Measurements from ENCODE around the gene ZDHHC18.

ZDHHC18 gene

GRCh38 chr1:26784023-26784871, 42.2 kb upstream of the ZDHHC18 start:
- TF ChIP-seq, protein P1, sequence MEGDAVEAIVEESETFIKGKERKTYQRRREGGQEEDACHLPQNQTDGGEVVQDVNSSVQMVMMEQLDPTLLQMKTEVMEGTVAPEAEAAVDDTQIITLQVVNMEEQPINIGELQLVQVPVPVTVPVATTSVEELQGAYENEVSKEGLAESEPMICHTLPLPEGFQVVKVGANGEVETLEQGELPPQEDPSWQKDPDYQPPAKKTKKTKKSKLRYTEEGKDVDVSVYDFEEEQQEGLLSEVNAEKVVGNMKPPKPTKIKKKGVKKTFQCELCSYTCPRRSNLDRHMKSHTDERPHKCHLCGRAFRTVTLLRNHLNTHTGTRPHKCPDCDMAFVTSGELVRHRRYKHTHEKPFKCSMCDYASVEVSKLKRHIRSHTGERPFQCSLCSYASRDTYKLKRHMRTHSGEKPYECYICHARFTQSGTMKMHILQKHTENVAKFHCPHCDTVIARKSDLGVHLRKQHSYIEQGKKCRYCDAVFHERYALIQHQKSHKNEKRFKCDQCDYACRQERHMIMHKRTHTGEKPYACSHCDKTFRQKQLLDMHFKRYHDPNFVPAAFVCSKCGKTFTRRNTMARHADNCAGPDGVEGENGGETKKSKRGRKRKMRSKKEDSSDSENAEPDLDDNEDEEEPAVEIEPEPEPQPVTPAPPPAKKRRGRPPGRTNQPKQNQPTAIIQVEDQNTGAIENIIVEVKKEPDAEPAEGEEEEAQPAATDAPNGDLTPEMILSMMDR (conservative IDR thresholded peaks at IDR 0.05): no peak
- peak overlapping the region; percentile 24; the same call in 1 of the 2 replicates for H3K27ac ChIP-seq

DNA sequence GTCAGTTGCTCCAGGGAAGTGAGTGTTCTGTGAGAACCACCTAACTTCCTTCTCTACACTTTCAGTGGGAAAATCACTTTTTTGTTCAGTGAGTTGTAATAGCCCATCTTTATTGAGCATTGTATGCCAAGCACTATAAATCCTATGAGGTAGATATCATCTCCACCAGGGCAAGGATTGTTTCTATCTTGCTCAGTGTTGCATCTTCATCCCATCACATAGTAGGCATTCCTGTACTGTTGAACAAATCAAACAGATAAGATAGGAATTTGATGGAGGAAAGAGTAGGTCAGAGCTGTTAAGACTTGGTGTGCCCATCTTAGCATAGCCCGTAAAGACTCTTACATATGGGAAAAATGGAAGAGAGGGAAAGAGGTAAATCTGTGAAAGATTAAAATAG, 41.6 kb upstream of the ZDHHC18 start:
- peak overlapping the region; percentile 98; the same call in 1 of the 2 replicates for H3K27ac ChIP-seq
- TF ChIP-seq, protein P1 (conservative IDR thresholded peaks at IDR 0.05): no peak

- TF ChIP-seq, protein P1 (conservative IDR thresholded peaks at IDR 0.05): no peak
These were observed 40.7 kb upstream of the ZDHHC18 start for GRCh38 chr1:26785611-26786436.

DNA sequence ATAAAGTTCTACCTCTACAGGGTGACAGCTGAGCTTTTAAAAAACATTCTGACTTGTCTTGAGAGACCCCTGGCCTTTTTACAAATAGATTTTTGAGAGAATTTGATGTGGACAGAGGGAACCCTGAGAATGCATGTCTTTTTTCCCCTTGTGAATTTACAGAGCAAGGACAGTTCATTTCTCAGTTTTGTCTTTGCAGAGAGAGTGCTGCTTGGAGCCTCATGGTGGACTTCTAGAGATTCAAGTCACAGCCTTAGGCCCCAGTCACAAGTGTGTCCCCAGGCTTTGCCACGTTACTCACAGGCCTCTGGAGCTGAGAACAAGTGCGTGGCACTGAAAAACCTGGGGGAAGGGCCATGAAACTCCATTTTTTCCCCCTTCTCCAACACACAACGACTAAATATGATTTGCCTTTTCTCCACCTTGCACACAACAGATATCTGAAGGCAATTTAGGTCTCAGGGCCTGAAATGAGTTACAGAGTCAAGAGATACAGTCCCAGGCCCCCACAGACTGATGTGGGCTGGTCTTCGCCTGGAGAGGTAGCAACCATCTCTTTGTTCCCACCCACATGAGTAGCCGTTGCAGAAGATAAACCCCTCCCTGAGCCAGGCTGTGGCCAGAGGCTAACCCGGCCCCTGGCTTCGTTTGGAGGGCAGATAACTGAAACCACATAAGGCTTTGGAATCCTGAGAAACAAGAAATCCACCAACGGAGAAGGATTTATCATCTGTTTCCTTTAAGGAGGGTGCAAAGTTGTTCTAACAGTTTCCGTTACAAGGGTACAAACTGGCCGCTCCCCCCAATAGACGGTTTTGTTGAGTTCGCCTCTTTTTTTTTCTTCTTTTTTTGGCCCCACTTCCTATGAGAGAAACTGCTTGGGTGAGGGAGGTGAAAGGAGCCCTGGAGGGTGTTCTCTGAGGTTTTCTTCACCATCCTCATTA, 39.8 kb upstream of the ZDHHC18 start:
- peak overlapping the region; percentile 98 for H3K27ac ChIP-seq
- TF ChIP-seq, protein P1 (conservative IDR thresholded peaks at IDR 0.05): no peak

More at GRCh38 chr1:26785611-26786436, 40.7 kb upstream of the ZDHHC18 start:
- H3K27ac ChIP-seq: peak overlapping the region; percentile 98

GRCh38 chr1:26787381-26787705, 39.1 kb upstream of the ZDHHC18 start:
- TF ChIP-seq, protein P1 (conservative IDR thresholded peaks at IDR 0.05): no peak
- peak overlapping the region; percentile 98 for H3K27ac ChIP-seq

DNA sequence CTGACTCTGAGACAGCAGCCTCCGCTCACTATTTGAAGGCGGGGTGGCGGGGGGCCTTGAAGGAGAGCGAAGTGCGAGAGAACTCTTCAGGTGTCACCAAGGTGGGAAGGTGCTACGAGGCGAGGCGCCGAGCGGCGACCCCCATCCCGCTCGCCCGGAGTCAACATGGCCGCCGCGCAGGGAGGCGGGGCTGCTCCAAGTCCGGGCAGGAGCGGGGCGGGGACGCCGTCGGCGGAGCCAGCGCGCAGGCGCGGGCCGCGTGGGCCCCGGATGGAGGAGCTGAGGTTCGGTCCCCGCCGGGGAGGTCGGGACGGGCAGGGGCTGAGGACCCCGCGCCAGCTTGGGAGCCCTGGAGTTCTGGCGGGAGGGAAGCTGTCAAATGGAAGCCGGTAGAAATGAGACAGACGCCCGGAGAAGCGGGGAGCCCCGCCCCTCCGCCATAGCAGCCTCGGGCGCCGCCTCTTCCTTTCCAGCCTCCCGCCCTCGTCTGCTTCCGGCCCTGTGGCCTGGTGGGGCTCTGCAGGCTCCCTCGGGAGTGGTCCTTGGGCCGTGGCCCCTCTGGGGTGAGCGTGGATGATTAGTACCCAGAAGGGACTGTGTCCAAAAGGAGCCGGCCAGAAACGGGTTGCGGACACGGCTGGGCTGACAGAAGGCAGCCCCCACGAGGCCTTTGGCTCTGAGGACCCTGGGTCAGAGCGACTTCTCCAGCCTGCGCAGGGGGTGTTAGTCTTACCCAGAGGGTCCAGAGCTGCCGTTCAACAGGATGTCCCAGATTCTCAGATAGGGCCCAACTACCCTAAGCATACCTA, 38.6 kb upstream of the ZDHHC18 start, which contains the start of gene PIGV:
PIGV (plus strand) TSS at position 245 of the 809 bp plus-strand sequence. CDS start 2,866 bp downstream, outside the sequence.
- TF ChIP-seq, protein P1 (conservative IDR thresholded peaks at IDR 0.05): no peak
- peak within 1 kb of the TSS; percentile 98 for H3K27ac ChIP-seq
